NCI-H2029 (cell line): ENCODE results near the gene APLP1.
"Not testable (repeated sequence)": the region's sequence is repeated elsewhere in the genome, so short reads cannot be mapped to it uniquely, and the experiment has no call there.

Experiments used
- DNase-seq: peaks from one replicate; lab custom pipeline; 2025; lab: John Stamatoyannopoulos, UW

The APLP1 gene

DNA sequence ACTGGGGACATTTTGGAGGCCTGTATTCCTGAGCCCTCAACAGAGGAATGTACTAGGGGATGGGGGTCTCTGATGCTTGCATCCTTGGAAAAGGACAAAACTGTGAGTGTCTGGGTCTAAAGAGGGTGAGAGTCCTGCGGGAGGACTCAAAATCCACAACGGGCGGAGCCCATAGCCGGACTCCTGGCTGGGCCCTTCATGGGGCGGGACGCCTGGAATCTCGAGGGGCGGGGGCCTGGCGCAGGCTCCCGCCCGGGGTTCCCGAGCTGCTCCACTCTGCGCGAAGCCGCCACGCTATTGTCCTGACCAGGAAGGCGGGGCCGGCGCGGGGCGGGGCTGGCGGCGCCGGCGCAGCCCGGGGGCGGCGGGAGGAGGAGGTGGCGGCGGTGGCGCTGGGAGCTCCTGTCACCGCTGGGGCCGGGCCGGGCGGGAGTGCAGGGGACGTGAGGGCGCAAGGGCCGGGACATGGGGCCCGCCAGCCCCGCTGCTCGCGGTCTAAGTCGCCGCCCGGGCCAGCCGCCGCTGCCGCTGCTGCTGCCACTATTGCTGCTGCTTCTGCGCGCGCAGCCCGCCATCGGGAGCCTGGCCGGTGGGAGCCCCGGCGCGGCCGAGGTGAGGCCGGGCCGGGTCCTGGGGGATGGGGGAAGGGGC is at the start of gene APLP1:
Gene APLP1 (plus strand): TSS at position 403 of the 651 bp plus-strand sequence. CDS start 63 bp downstream, at position 466.
- peak; percentile 34 for DNase-seq

DNA sequence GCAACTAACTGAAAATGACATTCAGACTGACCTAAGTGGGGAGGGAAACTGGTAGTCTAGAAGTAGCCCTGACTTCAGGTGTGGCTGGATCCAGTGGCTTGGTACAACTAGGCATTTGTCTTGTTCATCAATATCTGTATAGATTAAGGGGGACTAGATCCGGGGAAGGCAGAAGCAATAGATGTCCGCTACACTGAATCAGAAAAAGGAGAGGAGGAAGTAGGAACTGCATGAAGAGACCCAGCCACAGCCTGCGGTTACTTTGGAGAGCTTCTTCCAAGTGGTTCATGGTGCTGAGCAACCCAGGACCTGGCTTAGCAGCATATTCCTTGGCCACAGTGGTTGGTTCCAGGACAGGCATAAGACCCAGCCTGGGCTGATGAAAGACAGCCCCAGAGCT is 45.8 kb upstream of the APLP1 start:
- no peak for DNase-seq

DNA sequence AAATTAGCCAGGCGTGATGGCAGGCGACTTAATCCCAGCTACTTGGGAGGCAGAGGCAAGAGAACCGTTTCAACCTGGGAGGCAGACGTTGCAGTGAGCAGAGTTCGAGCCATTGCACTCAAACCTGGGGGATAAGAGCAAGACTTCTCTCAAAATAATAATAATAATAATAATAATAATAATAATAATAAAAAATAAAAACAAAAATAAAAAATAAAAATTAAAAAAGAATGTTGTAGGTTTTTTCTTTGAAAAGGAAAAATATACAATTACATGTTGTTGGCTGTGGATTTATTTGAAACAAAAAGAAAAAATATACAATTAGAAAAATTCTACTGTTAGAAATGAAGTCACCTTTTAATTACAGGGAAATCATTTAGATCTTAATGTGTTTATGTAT is 44.2 kb upstream of the APLP1 start:
- no peak for DNase-seq

- no peak for DNase-seq
These were observed 39.6 kb upstream of the APLP1 start for GRCh38 chr19:35828692-35829301.

- DNase-seq: no peak
These were observed 37.4 kb upstream of the APLP1 start for GRCh38 chr19:35830986-35831385.

- DNase-seq: no peak
These were observed 36.3 kb upstream of the APLP1 start for GRCh38 chr19:35832054-35832453.

DNA sequence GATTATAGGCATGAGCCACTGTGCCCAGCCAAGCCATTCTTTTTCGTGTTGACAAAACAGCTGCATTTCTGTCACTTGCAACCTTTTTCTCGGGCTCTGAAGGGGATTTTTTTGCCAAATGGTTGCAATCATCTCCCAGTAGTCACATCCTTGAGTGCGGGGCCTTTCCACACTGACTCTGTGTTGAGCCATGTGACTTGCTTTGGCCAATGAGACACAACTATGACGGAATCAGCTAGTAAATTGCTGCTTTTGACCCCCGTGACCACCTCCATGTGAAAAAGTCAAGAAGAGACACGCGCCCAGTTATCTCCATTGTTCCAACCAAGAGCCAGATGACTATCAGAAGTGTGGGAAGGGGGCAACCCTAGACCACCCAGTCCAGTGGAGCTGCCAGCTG is 34.4 kb upstream of the APLP1 start:
- DNase-seq: no peak

DNA sequence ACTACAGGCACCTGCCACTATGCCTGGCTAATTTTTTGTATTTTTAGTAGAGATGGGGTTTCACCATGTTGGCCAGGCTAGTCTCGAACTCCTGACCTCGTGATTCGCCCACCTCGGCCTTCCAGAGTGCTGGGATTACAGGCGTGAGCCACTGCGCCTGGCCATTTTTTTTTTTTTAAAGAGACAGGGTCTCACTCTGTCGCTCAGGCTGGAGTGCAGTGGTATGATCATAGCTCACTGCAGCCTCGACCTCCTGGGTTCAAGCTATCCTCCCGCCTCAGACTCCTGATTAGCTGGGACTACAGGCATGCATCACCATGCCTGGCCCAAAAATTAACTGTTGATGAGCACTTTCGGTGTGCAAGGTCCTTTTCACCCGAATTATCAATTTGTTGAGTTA is 32.3 kb upstream of the APLP1 start:
- DNase-seq: not testable (repeated sequence)

DNA sequence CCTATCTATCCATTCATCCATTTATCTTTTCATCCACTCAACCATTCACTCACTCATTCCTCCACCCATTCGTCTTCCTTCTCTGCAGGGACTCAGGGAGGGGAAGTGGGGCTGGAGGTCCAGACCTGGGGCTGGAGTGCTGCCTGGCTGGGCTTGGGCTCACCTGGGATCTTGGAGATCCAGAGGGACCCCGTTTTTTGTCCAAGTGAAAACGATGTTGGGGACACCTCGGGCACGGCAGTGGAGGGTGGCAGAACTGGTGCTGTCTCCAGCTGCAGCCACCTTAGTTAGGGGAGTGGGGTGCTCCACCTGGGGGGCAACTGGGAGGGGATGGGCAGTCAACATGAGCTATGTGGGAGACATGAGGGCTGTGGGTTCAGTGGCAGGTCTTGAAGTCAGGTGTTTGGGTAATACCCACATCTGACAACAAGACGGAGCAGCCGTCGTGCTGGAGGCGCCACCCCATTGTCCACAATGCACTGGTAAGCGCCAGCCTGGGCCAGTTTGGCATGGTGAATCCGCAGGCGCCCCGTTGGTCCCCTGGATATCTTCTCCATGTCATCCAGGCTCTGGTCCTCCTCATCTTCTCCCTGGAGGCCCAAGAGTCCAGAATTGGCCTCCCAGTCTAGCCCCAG is 26.3 kb upstream of the APLP1 start:
- no peak for DNase-seq

- DNase-seq: no peak
These were observed 25.6 kb upstream of the APLP1 start for GRCh38 chr19:35842666-35843272.

DNA sequence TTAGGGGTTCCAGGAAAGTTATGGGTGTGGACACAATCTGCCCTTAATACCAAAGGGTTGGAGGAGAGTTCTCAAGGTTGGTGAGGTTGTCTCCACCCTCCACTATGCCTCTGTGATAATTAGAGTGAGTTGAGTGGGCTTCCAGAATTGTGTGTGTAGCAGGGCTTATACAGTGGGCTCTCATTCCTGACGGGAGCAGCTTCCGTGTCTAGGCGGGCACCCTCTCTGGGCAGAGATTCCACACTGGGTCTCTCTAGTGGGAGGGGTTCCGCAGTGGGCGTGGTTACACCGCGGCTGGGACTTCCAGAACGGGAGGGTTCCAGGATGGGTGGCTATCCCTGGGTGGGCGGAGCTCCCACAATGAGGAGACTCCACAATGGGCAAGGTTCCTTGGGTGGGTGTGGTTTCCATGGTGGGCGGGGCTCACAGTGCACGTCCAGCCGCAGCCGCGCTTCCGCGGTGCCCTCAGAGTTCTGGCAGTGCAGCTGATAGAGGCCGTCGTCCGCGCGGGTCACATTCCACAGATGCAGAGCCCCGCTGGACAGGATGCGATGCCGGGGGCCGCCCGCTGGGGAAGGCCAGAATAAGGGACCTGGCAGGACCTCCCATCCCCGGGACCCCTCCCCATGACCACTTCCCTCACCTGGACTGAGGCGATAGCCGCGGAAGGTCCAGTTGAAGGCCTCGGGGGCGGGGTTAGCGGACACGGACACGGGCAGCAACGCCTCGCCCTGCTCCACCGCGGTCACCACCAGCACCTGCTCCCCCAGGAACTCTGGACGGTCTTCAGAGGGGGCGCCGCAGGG is 24.5 kb upstream of the APLP1 start:
- DNase-seq: peak; percentile 79

GRCh38 chr19:35844482-35845214 is 23.7 kb upstream of the APLP1 start:
- DNase-seq: no peak

DNA sequence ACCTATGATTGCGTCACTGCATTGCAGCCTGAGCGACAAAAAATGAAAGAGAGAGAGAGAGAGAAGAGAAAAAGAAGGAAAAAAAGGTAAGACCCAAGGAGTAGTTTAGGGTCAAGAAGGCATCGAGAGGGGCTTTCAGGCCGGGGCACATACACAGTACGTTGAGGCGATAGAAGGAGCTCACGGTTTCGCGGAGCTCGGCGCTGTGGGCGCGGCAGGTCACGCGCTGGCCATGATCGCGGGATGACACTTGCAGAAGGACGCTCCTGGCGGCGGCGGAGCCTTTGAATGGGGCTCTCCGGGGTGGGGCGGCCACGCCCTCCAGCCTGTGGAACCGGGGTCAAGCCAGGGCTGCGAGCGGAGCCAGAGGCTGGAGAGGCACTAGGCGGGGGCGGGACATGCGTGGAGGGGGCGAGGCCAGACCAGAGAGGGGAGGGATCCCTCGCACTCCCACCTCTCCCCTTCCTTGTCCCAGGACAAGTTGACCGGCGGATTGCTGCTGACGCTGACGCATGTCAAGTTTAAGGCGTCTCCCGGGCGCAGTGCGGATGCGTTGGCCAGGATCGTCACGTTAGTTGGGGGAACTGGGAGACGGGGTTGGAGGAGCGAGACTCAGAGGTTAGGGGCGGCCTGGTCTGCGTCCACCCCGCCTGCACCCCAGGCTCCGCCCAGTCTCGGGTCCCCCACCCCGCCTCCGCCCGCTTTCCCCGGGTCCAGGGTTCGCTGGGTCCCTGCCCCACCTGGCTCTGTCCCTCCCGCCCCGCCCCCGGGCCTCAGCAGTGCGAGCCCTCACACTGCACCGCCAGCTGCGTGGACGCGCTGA is 22.9 kb upstream of the APLP1 start:
- DNase-seq: no peak

- peak; percentile 43 for DNase-seq
These were observed 22.2 kb upstream of the APLP1 start for GRCh38 chr19:35846038-35846668.

DNA sequence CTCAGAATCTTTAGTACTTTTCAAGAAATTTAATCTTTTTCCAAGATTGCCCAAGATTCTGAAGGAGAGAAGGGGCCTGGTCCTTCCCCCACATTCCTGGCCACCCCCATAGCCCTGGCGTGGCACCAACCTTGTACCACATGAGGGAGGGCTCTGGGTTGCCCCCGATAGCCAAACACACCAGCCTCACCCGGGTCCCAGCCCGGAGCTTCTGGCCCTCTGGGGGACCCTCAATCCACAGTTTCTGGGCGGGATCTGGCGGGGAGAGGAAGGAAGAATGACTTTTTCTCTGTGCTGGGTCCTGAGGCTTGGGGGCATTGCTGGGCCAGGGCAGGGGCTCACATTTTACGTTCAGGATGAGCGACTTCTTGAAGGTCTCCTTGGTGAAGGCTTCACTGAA is 20.5 kb upstream of the APLP1 start:
- DNase-seq: no peak

- DNase-seq: no peak
These were observed 19.9 kb upstream of the APLP1 start for GRCh38 chr19:35848486-35848885.

- no peak for DNase-seq
These were observed 19.4 kb upstream of the APLP1 start for GRCh38 chr19:35848919-35849505.

GRCh38 chr19:35851213-35852028 is 17.0 kb upstream of the APLP1 start:
- DNase-seq: no peak
